ENCODE measurements around the gene MDC1.

MDC1 gene

GRCh38 chr6:30686908-30687658, 30.0 kb downstream of the MDC1 start (continued):
- TF ChIP-seq ZBTB10 (tag by site-specific recombination; IDR thresholded peaks at IDR 0.05): peak; percentile 90; the same call in 1 of the 2 replicates
- 0 out of 2 replicates have a peak, but pooled peaks have one; percentile 49 for TF ChIP-seq ZBTB20 (tag by site-specific recombination; IDR thresholded peaks at IDR 0.05)
- TF ChIP-seq ZNF423 (tag by site-specific recombination; IDR thresholded peaks at IDR 0.05): peak; percentile 95
- TF ChIP-seq MEIS1 (CRISPR knock-in tag; IDR thresholded peaks at IDR 0.05; ENCODE audit: borderline replicate concordance): no peak
- TF ChIP-seq PATZ1 (tag by site-specific recombination; IDR thresholded peaks at IDR 0.05): peak; percentile 99
- peak; percentile 86; the same call in 1 of the 2 replicates for TF ChIP-seq ZBTB48 (tag by site-specific recombination; IDR thresholded peaks at IDR 0.05)
- no peak; the same call in none of the 2 replicates for TF ChIP-seq ZNF639 (tag by site-specific recombination; IDR thresholded peaks at IDR 0.05)
- TF ChIP-seq ZNF426 (tag by site-specific recombination; IDR thresholded peaks at IDR 0.05): no peak
- TF ChIP-seq ZBTB7A (tag by site-specific recombination; IDR thresholded peaks at IDR 0.05; ENCODE audit: low read depth): peak; percentile 12; the same call in 1 of the 2 replicates
- no peak for TF ChIP-seq ZNF280D (tag by site-specific recombination; IDR thresholded peaks at IDR 0.05)
- no peak for TF ChIP-seq ZNF157 (tag by site-specific recombination; IDR thresholded peaks at IDR 0.05)
- peak; percentile 91 for TF ChIP-seq KLF17 (tag by site-specific recombination; IDR thresholded peaks at IDR 0.05)
- TF ChIP-seq ZNF544 (tag by site-specific recombination; IDR thresholded peaks at IDR 0.05): no peak
- TF ChIP-seq KLF9 (tag by site-specific recombination; IDR thresholded peaks at IDR 0.05; ENCODE audit: low read depth): peak; percentile 84
- TF ChIP-seq ZFP37 (tag by site-specific recombination; IDR thresholded peaks at IDR 0.05): no peak
- no peak for TF ChIP-seq ELK4 (IDR thresholded peaks at IDR 0.05; ENCODE audit: borderline replicate concordance, low read depth, low read length)
- no peak for TF ChIP-seq ZNF837 (tag by site-specific recombination; IDR thresholded peaks at IDR 0.05)
- TF ChIP-seq ZNF670 (tag by site-specific recombination; IDR thresholded peaks at IDR 0.05; ENCODE audit: low read depth): no peak
- TF ChIP-seq ZNF501 (tag by site-specific recombination; IDR thresholded peaks at IDR 0.05): peak; percentile 38; the same call in 1 of the 2 replicates
- peak; percentile 63; the same call in 1 of the 2 replicates for TF ChIP-seq ZBTB6 (tag by site-specific recombination; IDR thresholded peaks at IDR 0.05)
- TF ChIP-seq ZNF16 (tag by site-specific recombination; IDR thresholded peaks at IDR 0.05; ENCODE audit: low read depth): no peak
- TF ChIP-seq ZNF664 (tag by site-specific recombination; IDR thresholded peaks at IDR 0.05): no peak
- peak; percentile 74; the same call in 1 of the 2 replicates for TF ChIP-seq ZXDB (tag by site-specific recombination; IDR thresholded peaks at IDR 0.05)
- no peak for TF ChIP-seq ZNF791 (tag by site-specific recombination; IDR thresholded peaks at IDR 0.05)
